HCT116 (cell line): ENCODE results near the gene ZNF605. TPM values are rescaled to one million over a fixed set of nuclear protein-coding genes. Genes with fewer than 3 reads are reported as not detected.

Experiments
- ATAC-seq: fragments of 200-7000 bp; cut with Tn5 transposase; 2 replicates; pipeline ENCODE4 v1.9.1; 2020; ENCODE audit warnings: mild to moderate bottlenecking, moderate library complexity
- BruUV-seq: library from RNA; stranded (reverse); fragments of 400-500 nt; replicated peaks from 2 replicates; lab custom pipeline; 2021; lab: Mats Ljungman, UMichigan
- CTCF ChIA-PET: fragments of 300-600 bp; sonication (Branson Sonifier 250); formaldehyde crosslinking; loops from one replicate; lab custom pipeline; 2021; ENCODE audit warnings: antibody characterized with exemption; lab: Charles Lee
- POLR2A ChIA-PET: fragments of 300-600, 350-600 bp; sonication (Branson Sonifier 250); formaldehyde crosslinking; loops from one replicate; lab custom pipeline; 2021; ENCODE audit warnings: antibody characterized with exemption; lab: Charles Lee
- RAD21 ChIA-PET, 2 experiments: fragments of 300-600 bp; sonication (Branson Sonifier 250); formaldehyde crosslinking; loops; one replicate each; lab custom pipeline; 2023; ENCODE audit warnings: low total read pairs in 2 of 2; ENCODE audit not compliant: uncharacterized antibody in 2 of 2, unreplicated experiment in 2 of 2, low non-redundant PET in 1 of 2; lab: Charles Lee
- DNase-seq: peaks from one replicate; pipeline ENCODE4 v3.0.0-alpha.2; 2010; ENCODE audit warnings: low read depth, low spot score
- H2AFZ ChIP-seq: fragments of 200-600 bp; shearing (Covaris generic), sonication (generic); 2 replicates; pipeline ENCODE4 v1.6.1; 2017; ENCODE audit warnings: low read depth, mixed run types, mixed read lengths, antibody characterized with exemption, low read length; ENCODE audit not compliant: poor library complexity, severe bottlenecking
- H3K27ac ChIP-seq: 2 replicates; pipeline ENCODE4 v1.5.1; 2012; ENCODE audit warnings: low read depth, low read length
- H3K27me3 ChIP-seq: fragments of 200-600 bp; sonication (generic); 2 replicates; pipeline ENCODE4 v1.6.1; 2016; ENCODE audit warnings: mixed run types, low read length, mixed read lengths; ENCODE audit not compliant: insufficient read depth
- H3K36me3 ChIP-seq, 2 experiments: fragments of 200-500 bp in 1 of 2; fragments of 200-600 bp in 1 of 2; sonication (Bioruptor generic) in 1 of 2; sonication (generic) in 1 of 2; 2 replicates each; pipeline versions ENCODE4 v1.5.1 to v1.6.1; 2014 to 2016; ENCODE audit warnings: low read length in 2 of 2, inconsistent platforms in 1 of 2, mixed read lengths in 1 of 2, mixed run types in 1 of 2; ENCODE audit not compliant: insufficient read depth in 2 of 2, control insufficient read depth in 1 of 2
- H3K4me1 ChIP-seq, 2 experiments: fragments of 200-600 bp in 1 of 2; sonication (generic) in 1 of 2; 2 replicates each; pipeline versions ENCODE4 v1.5.1 to v1.6.1; 2012 to 2017; ENCODE audit warnings: low read length in 2 of 2, inconsistent platforms in 1 of 2, mild to moderate bottlenecking in 1 of 2, mixed read lengths in 1 of 2, mixed run types in 1 of 2, moderate library complexity in 1 of 2; ENCODE audit not compliant: insufficient read depth in 2 of 2, control insufficient read depth in 1 of 2
- H3K4me2 ChIP-seq: fragments of 200-600 bp; sonication (generic); 2 replicates; pipeline ENCODE4 v1.6.1; 2017; ENCODE audit warnings: mixed run types, low read length, mixed read lengths
- H3K4me3 ChIP-seq, 2 experiments: fragments of 200-600 bp in 1 of 2; sonication (generic) in 1 of 2; replicated peaks in 1 of 2; 2 replicates each; pipeline ENCODE4 v1.5.1; 2011 to 2016; ENCODE audit warnings: low read length in 2 of 2, control low read depth in 1 of 2, low read depth in 1 of 2, mild to moderate bottlenecking in 1 of 2, mixed read lengths in 1 of 2, mixed run types in 1 of 2
- H3K79me2 ChIP-seq: fragments of 200-600 bp; sonication (generic); 2 replicates; pipeline ENCODE4 v1.6.1; 2017; ENCODE audit warnings: mild to moderate bottlenecking, mixed run types, low read length, moderate library complexity, mixed read lengths; ENCODE audit not compliant: insufficient read depth
- H3K9ac ChIP-seq: fragments of 200-600 bp; sonication (generic); 2 replicates; pipeline ENCODE4 v1.6.1; 2016; ENCODE audit warnings: low read length, mixed read lengths
- H3K9me2 ChIP-seq: fragments of 200-600 bp; sonication (generic), shearing (Covaris generic); 2 replicates; pipeline ENCODE4 v1.6.1; 2017; ENCODE audit warnings: mixed run types, mild to moderate bottlenecking, moderate library complexity; ENCODE audit not compliant: insufficient read depth
- H3K9me3 ChIP-seq, 2 experiments: fragments of 200-500 bp in 1 of 2; fragments of 200-600 bp in 1 of 2; sonication (Bioruptor generic) in 1 of 2; sonication (generic) in 1 of 2; 2 replicates each; pipeline ENCODE4 v1.6.1; 2014 to 2017; ENCODE audit warnings: low read length in 2 of 2, mixed read lengths in 2 of 2, inconsistent platforms in 1 of 2, low read depth in 1 of 2, mild to moderate bottlenecking in 1 of 2, mixed run types in 1 of 2, moderate library complexity in 1 of 2; ENCODE audit not compliant: control insufficient read depth in 1 of 2, insufficient read depth in 1 of 2
- H4K20me1 ChIP-seq: fragments of 200-600 bp; sonication (generic), shearing (Covaris generic); 2 replicates; pipeline ENCODE4 v1.6.1; 2017; ENCODE audit warnings: mixed run types, mild to moderate bottlenecking, moderate library complexity; ENCODE audit not compliant: insufficient read depth
- CBX3 ChIP-seq: IDR thresholded peaks from 2 replicates; pipeline ENCODE4 v1.6.1; 2012; ENCODE audit warnings: low read depth
- CEBPB ChIP-seq: IDR thresholded peaks from 2 replicates; pipeline ENCODE4 v1.6.1; 2012; ENCODE audit warnings: low read depth
- CTCF ChIP-seq, 3 experiments: fragments of 200-600 bp in 1 of 3; sonication (generic) in 1 of 3; IDR thresholded peaks in 2 of 3; conservative IDR thresholded peaks in 1 of 3; 2 replicates each; pipeline ENCODE4 v1.5.1; 2012 to 2017; ENCODE audit warnings: low read depth in 2 of 3, low read length in 2 of 3, antibody characterized with exemption in 1 of 3, borderline replicate concordance in 1 of 3, control low read depth in 1 of 3, mild to moderate bottlenecking in 1 of 3, mixed read lengths in 1 of 3, mixed run types in 1 of 3, moderate library complexity in 1 of 3; ENCODE audit not compliant: insufficient read depth in 1 of 3
- EGR1 ChIP-seq: IDR thresholded peaks from 2 replicates; pipeline ENCODE4 v1.6.1; 2012; ENCODE audit warnings: low read depth
- EZH2phosphoT487 ChIP-seq: fragments of 200-600 bp; IDR thresholded peaks from 2 replicates; pipeline ENCODE4 v1.6.1; 2018; ENCODE audit warnings: antibody characterized with exemption, borderline replicate concordance
- FOSL1 ChIP-seq: IDR thresholded peaks from 2 replicates; pipeline ENCODE4 v1.6.1; 2012; ENCODE audit warnings: low read depth
- JUND ChIP-seq: IDR thresholded peaks from 2 replicates; pipeline ENCODE4 v1.6.1; 2012
- POLR2A ChIP-seq: IDR thresholded peaks from 2 replicates; pipeline ENCODE4 v1.7.0; 2011; ENCODE audit warnings: borderline replicate concordance; ENCODE audit not compliant: insufficient read depth, insufficient read length; ENCODE audit errors: extremely low read depth
- REST ChIP-seq: IDR thresholded peaks from 2 replicates; pipeline ENCODE4 v1.6.1; 2012; ENCODE audit warnings: low read depth
- SIN3A ChIP-seq: IDR thresholded peaks from 2 replicates; pipeline ENCODE4 v1.6.1; 2012; ENCODE audit warnings: low read depth
- SRF ChIP-seq: IDR thresholded peaks from 2 replicates; pipeline ENCODE4 v1.6.1; 2012; ENCODE audit warnings: low read depth
- TCF7L2 ChIP-seq: IDR thresholded peaks from 2 replicates; pipeline ENCODE4 v1.7.0; 2011; ENCODE audit warnings: borderline replicate concordance, inconsistent platforms; ENCODE audit not compliant: insufficient read depth, insufficient read length; ENCODE audit errors: extremely low read depth
- ZBTB33 ChIP-seq: IDR thresholded peaks from 2 replicates; pipeline ENCODE4 v1.6.1; 2011; ENCODE audit warnings: mild to moderate bottlenecking, low read length, moderate library complexity; ENCODE audit not compliant: insufficient replicate concordance; ENCODE audit errors: extremely low read depth
- ZFX ChIP-seq: fragments of 450-650 bp; IDR thresholded peaks from 2 replicates; pipeline ENCODE4 v1.6.1; 2017
- ZNF274 ChIP-seq: fragments of 200-500 bp; sonication (Bioruptor generic); IDR thresholded peaks from 2 replicates; pipeline ENCODE4 v1.6.1; 2014; ENCODE audit warnings: mild to moderate bottlenecking, low read depth, low read length, inconsistent platforms
- intact Hi-C: fragments of 100-400 bp; cut with micrococcal nuclease; formaldehyde crosslinking; loops from 2 replicates; pipeline ENCODE4 v1.10.0; 2022
- total RNA-seq: library from RNA; stranded (reverse); gene quantifications from one replicate; pipeline ENCODE4 v1.2.1, GENCODE V29; 2021; ENCODE audit not compliant: unreplicated experiment

ZNF605 gene
- total RNA-seq, 1 experiment from 2014 or later: 0.02 TPM

- TF ChIP-seq ZBTB33: no peak
Observed at GRCh38 chr12:132873724-132874123, 82.4 kb downstream of the ZNF605 start (continued).

- Histone ChIP-seq H3K27ac (no peak overlapping the region), H3K9me2 (no peaks in the 10 kb centered on the region), H3K79me2 (no peaks in the 10 kb centered on the region), H3K4me3 (no peak overlapping the region), H3K9me3 (no peaks in the 10 kb centered on the region; a peak in 1 of 4 replicates), H3K4me2 (no peak overlapping the region), H3K4me1 (no peaks in the 10 kb centered on the region), H3K36me3 (no peaks in the 10 kb centered on the region), H3K9ac (no peak overlapping the region), H2AFZ (no peak overlapping the region), H4K20me1 (no peaks in the 10 kb centered on the region), H3K27me3 (no peaks in the 10 kb centered on the region)
- DNase-seq (no peak), ATAC-seq (no peak)
- no TSS peak for BruUV-seq
- intact Hi-C loops: no loop called here
- ChIA-PET CTCF (no interaction called here), RAD21 (no interaction called here), POLR2A (no interaction called here)
- TF ChIP-seq EGR1 (no peak), REST (no peak), ZNF274 (no peak), ZBTB33 (no peak), JUND (no peak), ZFX (no peak), EZH2phosphoT487 (no peak), CEBPB (no peak), CBX3 (no peak), SIN3A (no peak), TCF7L2 (no peak), POLR2A (no peak), CTCF (IDR thresholded peaks at IDR 0.05 in 2 of 3, conservative IDR thresholded peaks at IDR 0.05 in 1 of 3; ENCODE audit: borderline replicate concordance in 1 of 3, insufficient read depth in 1 of 3, low read depth in 2 of 3, low read length in 2 of 3) (no peak), FOSL1 (no peak), SRF (no peak)
Observed at GRCh38 chr12:132872975-132873421, 83.1 kb downstream of the ZNF605 start.
